ENCODE data around the gene CFH. TPM values are rescaled to one million over a fixed set of nuclear protein-coding genes. Genes with fewer than 3 reads are reported as not detected.
A peak's percentile ranks its signal among the peaks of the same experiment; 100 is the strongest.

Gene CFH
- polyA plus RNA-seq, 1 of the 3 experiments (the other 2 are of a cell fraction) = 2.9 TPM

DNA sequence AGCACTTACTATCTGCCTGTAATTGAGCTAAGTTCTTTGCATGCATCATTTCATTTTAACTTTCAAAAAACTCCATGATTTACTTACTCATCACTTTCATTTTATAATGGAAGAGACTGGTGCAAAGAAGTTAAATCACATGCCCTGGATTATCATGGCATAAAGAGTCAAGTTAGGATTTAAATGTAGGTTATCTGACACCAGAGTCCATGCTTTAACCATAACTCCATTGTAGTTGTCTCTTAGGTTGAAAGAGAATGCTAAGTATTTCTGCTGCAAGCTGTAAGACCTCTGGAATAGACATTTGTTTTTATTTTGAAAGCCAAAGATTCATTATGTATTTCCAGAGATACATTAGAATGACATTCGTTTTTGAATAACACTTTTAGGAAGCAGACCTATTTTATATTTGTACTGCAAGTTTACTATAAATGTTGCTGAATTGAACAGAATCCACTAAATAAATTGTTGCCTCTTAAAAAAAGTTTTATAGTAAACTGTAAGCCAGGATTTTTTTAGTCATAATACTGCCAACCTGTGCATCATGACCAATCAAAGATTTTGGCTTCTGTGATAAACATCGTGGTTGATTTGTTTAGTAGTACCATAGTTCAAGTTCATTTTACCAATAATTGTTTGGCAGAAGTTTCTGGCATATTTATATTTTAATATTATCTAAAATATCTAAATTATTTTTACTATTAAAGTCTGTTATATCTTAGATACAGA, 26.1 kb downstream of the CFH start:
- H3F3A ChIP-seq (replicated peaks; ENCODE audit: insufficient read depth) = peaks cover 25% of the 10 kb centered on the region
- peaks cover 0 to 4% of the 10 kb centered on the region in 2 experiments; a peak in 2 of 4 replicates for H3K4me1 ChIP-seq (ENCODE audit: control insufficient read depth in 1 of 2, insufficient read depth in 2 of 2, low read depth in 1 of 2, low read length in 1 of 2)
- H3K4me3 ChIP-seq (ENCODE audit: low read depth in 2 of 2, low read length in 1 of 2) = no peak overlapping the region
- no peaks in the 10 kb centered on the region for H4K20me1 ChIP-seq (ENCODE audit: insufficient read depth)
- peak overlapping the region; percentile 52; the same call in 1 of the 2 replicates for H2AFZ ChIP-seq (ENCODE audit: low read depth)
- no peaks in the 10 kb centered on the region for H3K9me3 ChIP-seq
- POLR2A ChIA-PET = no interaction called here
- no peak for DNase-seq
- no peak overlapping the region; the same call in 1 of the 2 replicates for H3K9ac ChIP-seq
- H3K36me3 ChIP-seq (replicated peaks in 1 of 2; ENCODE audit: control insufficient read depth in 1 of 2, insufficient read depth in 2 of 2, low read length in 1 of 2) = no peaks in the 10 kb centered on the region
- H3K4me2 ChIP-seq = 0 out of 2 replicates have a peak overlapping the region, but pooled peaks have one; percentile 8
- 8% methylated on average over 2 of the region's 2 CpGs for WGBS (ENCODE audit: low lambda C conversion rate)
- CTCF ChIA-PET = no interaction called here
- TF ChIP-seq RCOR1 (IDR thresholded peaks at IDR 0.05; ENCODE audit: low read length) (no peak), GABPA (IDR thresholded peaks at IDR 0.05; ENCODE audit: low read depth) (no peak), NRF1 (IDR thresholded peaks at IDR 0.05; ENCODE audit: low read depth, low read length) (no peak), RFX5 (IDR thresholded peaks at IDR 0.05; ENCODE audit: low read length) (no peak), MEF2A (IDR thresholded peaks at IDR 0.05; ENCODE audit: borderline replicate concordance, low read depth) (no peak), FOXJ3 (CRISPR knock-in tag; IDR thresholded peaks at IDR 0.05) (no peak), RAD21 (IDR thresholded peaks at IDR 0.05; ENCODE audit: low read length) (no peak), POLR2AphosphoS5 (IDR thresholded peaks at IDR 0.05; ENCODE audit: low read depth, low read length) (no peak), IRF3 (IDR thresholded peaks at IDR 0.05; ENCODE audit: low read depth, low read length) (no peak), MXI1 (IDR thresholded peaks at IDR 0.05; ENCODE audit: low read depth, low read length) (no peak), EP300 (IDR thresholded peaks at IDR 0.05; ENCODE audit: borderline replicate concordance in 1 of 2, low read depth in 1 of 2, low read length in 1 of 2) (no peak), NFIC (IDR thresholded peaks at IDR 0.05; ENCODE audit: borderline replicate concordance) (no peak), SIN3A (IDR thresholded peaks at IDR 0.05; ENCODE audit: borderline replicate concordance, low read depth, low read length) (no peak), YY1 (IDR thresholded peaks at IDR 0.05; ENCODE audit: low read depth) (no peak), TEAD4 (IDR thresholded peaks at IDR 0.05; ENCODE audit: borderline replicate concordance, insufficient read depth) (no peak), EZH2phosphoT487 (IDR thresholded peaks at IDR 0.05; ENCODE audit: borderline replicate concordance, low read depth) (no peak)
- no peaks in the 10 kb centered on the region for H3K9me2 ChIP-seq
- no peaks in the 10 kb centered on the region for H3K79me2 ChIP-seq (ENCODE audit: insufficient read depth)
- H3K27ac ChIP-seq (ENCODE audit: low read depth in 2 of 2, low read length in 1 of 2) = peak overlapping the region; percentile 52 to 88; a peak in 3 of 4 replicates
- no peaks in the 10 kb centered on the region for H3K27me3 ChIP-seq (ENCODE audit: insufficient read depth)

GRCh38 chr1:196678510-196678884, 26.7 kb downstream of the CFH start:
- H3K27ac ChIP-seq (ENCODE audit: low read depth in 2 of 2, low read length in 1 of 2) = peak overlapping the region; percentile 52 to 88
- DNase-seq = no peak
- no peak overlapping the region for H2AFZ ChIP-seq (ENCODE audit: low read depth)
- TF ChIP-seq POLR2AphosphoS5 (IDR thresholded peaks at IDR 0.05; ENCODE audit: low read depth, low read length) = no peak
- no peak for TF ChIP-seq GABPA (IDR thresholded peaks at IDR 0.05; ENCODE audit: low read depth)
- TF ChIP-seq RFX5 (IDR thresholded peaks at IDR 0.05; ENCODE audit: low read length) = no peak
- peak; percentile 82; the same call in 1 of the 2 replicates for TF ChIP-seq TEAD4 (IDR thresholded peaks at IDR 0.05; ENCODE audit: borderline replicate concordance, insufficient read depth)
- TF ChIP-seq TCF12 (IDR thresholded peaks at IDR 0.05) = peak; percentile 69
- no peak for TF ChIP-seq MXI1 (IDR thresholded peaks at IDR 0.05; ENCODE audit: low read depth, low read length)
- no peak for TF ChIP-seq FOSL2 (IDR thresholded peaks at IDR 0.05; ENCODE audit: borderline replicate concordance, low read depth)
- TF ChIP-seq, protein P1, sequence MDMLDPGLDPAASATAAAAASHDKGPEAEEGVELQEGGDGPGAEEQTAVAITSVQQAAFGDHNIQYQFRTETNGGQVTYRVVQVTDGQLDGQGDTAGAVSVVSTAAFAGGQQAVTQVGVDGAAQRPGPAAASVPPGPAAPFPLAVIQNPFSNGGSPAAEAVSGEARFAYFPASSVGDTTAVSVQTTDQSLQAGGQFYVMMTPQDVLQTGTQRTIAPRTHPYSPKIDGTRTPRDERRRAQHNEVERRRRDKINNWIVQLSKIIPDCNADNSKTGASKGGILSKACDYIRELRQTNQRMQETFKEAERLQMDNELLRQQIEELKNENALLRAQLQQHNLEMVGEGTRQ (IDR thresholded peaks at IDR 0.05; ENCODE audit: borderline replicate concordance, low read depth, low read length) = no peak
- TF ChIP-seq ELF1 (IDR thresholded peaks at IDR 0.05) = no peak
- no peak for TF ChIP-seq GATA2 (CRISPR knock-in tag; IDR thresholded peaks at IDR 0.05)
- no peak for TF ChIP-seq TAF1 (IDR thresholded peaks at IDR 0.05; ENCODE audit: borderline replicate concordance, low read depth, low read length)
- no peak for TF ChIP-seq NRF1 (IDR thresholded peaks at IDR 0.05; ENCODE audit: low read depth, low read length)

More at GRCh38 chr1:196678510-196678884, 26.7 kb downstream of the CFH start:
- Histone ChIP-seq H3K36me3 (replicated peaks in 1 of 2; ENCODE audit: control insufficient read depth in 1 of 2, insufficient read depth in 2 of 2, low read length in 1 of 2) (no peaks in the 10 kb centered on the region), H4K20me1 (ENCODE audit: insufficient read depth) (no peaks in the 10 kb centered on the region), H3K4me2 (peak overlapping the region; percentile 9; the same call in 1 of the 2 replicates), H3K9ac (no peak overlapping the region), H3K79me2 (ENCODE audit: insufficient read depth) (no peaks in the 10 kb centered on the region), H3K27me3 (ENCODE audit: insufficient read depth) (no peaks in the 10 kb centered on the region), H3K4me3 (ENCODE audit: low read depth in 2 of 2, low read length in 1 of 2) (no peak overlapping the region; a peak in 1 of 4 replicates), H3F3A (replicated peaks; ENCODE audit: insufficient read depth) (peaks cover 25% of the 10 kb centered on the region), H3K9me3 (no peaks in the 10 kb centered on the region), H3K4me1 (ENCODE audit: control insufficient read depth in 1 of 2, insufficient read depth in 2 of 2, low read depth in 1 of 2, low read length in 1 of 2) (peaks cover 0 to 4% of the 10 kb centered on the region in 2 experiments; a peak in 2 of 4 replicates), H3K9me2 (no peaks in the 10 kb centered on the region)
- CTCF ChIA-PET = interaction anchor here (0.6 kb wide), 1 partner anchor 20 kb away, joined by 3 read pairs; no protein-coding TSS in a partner anchor
- POLR2A ChIA-PET = no interaction called here
- WGBS (ENCODE audit: low lambda C conversion rate) = 21% methylated on average over 3 of the region's 3 CpGs
